Breast epithelium (tissue), 3 donors: ENCODE measurements around the gene NUDT16.

Experiments used
- POLR2A ChIP-seq: fragments of 450-650 bp; IDR thresholded peaks from one replicate; pipeline ENCODE4 v1.6.1; 2016; ENCODE audit warnings: antibody characterized with exemption, mild to moderate bottlenecking, moderate library complexity
- POLR2AphosphoS5 ChIP-seq, 3 donors: sonication (generic); formaldehyde crosslinking; IDR thresholded peaks; one replicate each; pipeline ENCODE4 v1.6.1; 2017; ENCODE audit warnings: antibody characterized with exemption in 3 of 3

DNA sequence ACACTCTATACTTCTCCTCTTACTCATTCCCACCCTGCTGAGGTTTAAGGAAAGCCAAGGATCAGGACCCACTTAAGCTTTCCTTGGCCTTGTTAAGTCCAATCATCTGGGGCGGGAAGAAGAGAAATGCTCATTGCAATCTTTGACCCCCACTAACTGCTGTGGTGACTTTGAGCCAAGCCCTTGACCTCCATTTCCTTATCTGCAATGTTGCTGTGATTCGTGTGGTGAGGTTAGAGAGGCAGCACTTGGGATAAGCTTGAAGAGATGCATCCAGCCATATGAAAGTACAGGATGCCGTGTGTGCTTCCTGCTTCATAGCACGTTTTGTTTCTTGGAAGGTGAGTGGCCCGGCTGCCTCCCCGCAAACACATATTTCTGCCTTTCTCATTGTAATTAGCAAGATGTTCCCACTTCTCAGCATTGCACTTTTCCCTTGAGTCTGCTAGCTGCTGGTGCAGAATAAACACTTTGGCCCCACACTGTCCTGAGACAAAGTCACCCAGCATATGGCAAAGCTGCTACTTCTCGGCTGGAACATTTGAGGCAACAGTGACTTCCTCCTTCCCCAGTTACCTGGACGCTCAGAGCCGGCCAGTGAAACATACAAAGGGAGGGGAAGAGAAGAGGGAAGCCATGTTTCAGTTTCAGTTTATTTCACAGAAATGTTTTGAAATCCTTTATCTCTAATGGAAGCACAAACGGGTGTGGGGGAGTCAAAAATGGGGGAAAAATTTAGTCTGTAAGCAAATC is 10.5 kb upstream of the NUDT16 start:
- TF ChIP-seq POLR2AphosphoS5 (IDR thresholded peaks at IDR 0.05) (no peak), POLR2A (no peak)
